ENCODE measurements around the gene TRABD2A. TPM values are rescaled to one million over a fixed set of nuclear protein-coding genes. Genes with fewer than 3 reads are reported as not detected.

The TRABD2A gene
- total and polyA plus RNA-seq, 9 of the 15 experiments (the other 6 are each of a cell fraction or from before 2014, with no cell fraction given): 0.07 to 0.45 (median 0.25) TPM

- TF ChIP-seq ARID3B (CRISPR knock-in tag; IDR thresholded peaks at IDR 0.05; ENCODE audit: borderline replicate concordance) (no peak), PHB2 (IDR thresholded peaks at IDR 0.05; ENCODE audit: low read depth) (no peak), KDM4B (IDR thresholded peaks at IDR 0.05; ENCODE audit: borderline replicate concordance in 2 of 2, low read depth in 1 of 2) (no peak), TFAM (CRISPR knock-in tag; conservative IDR thresholded peaks at IDR 0.05) (no peak), PML (IDR thresholded peaks at IDR 0.05; ENCODE audit: low read length) (no peak), STAG1 (CRISPR knock-in tag; IDR thresholded peaks at IDR 0.05; ENCODE audit: borderline replicate concordance) (no peak), BHLHE40 (IDR thresholded peaks at IDR 0.05; ENCODE audit: low read length) (no peak)
These were observed 18.9 kb downstream of the TRABD2A start (continued) for GRCh38 chr2:84862006-84862405.

GRCh38 chr2:84861539-84861938 lies 19.3 kb downstream of the TRABD2A start:
- Histone ChIP-seq H3K9ac (ENCODE audit: insufficient read depth in 1 of 2, low read depth in 2 of 2, low read length in 2 of 2) (no peak overlapping the region), H2AFZ (ENCODE audit: low read depth, low read length) (no peak overlapping the region), H4K20me1 (replicated peaks; ENCODE audit: control insufficient read depth, insufficient read depth, low read length) (no peaks in the 10 kb centered on the region; the same call in 1 of the 2 replicates), H3K9me1 (ENCODE audit: control insufficient read depth, insufficient read depth, low read length) (no peaks in the 10 kb centered on the region), H3K4me2 (ENCODE audit: insufficient read depth, low read length) (no peak overlapping the region), H3K4me1 (replicated peaks in 1 of 2; ENCODE audit: control insufficient read depth in 2 of 2, insufficient read depth in 2 of 2, low read length in 2 of 2) (peaks cover 0 to 7% of the 10 kb centered on the region in 2 experiments; a peak in 2 of 5 replicates), H3K27ac (ENCODE audit: extremely low read depth, low read depth, low read length) (no peak overlapping the region), H3K9me3 (replicated peaks; ENCODE audit: control insufficient read depth, insufficient read depth, low read depth, low read length) (no peaks in the 10 kb centered on the region), H3K36me3 (ENCODE audit: control insufficient read depth, insufficient read depth, low read length) (no peaks in the 10 kb centered on the region), H3K4me3 (no peak overlapping the region), H3K27me3 (ENCODE audit: control insufficient read depth in 2 of 2, insufficient read depth in 2 of 2, low read length in 2 of 2) (peaks cover 16 to 48% of the 10 kb centered on the region in 2 experiments), H3K79me2 (ENCODE audit: control insufficient read depth, insufficient read depth, low read length) (no peaks in the 10 kb centered on the region)
- BruUV-seq (replicated peaks): no TSS peak
- ChIA-PET CTCF (ENCODE audit: low intra/inter-chr PET ratio) (no interaction called here), POLR2A (interaction anchor here (0.6 to 1.2 kb wide), 3 partner anchors 9 to 978 kb away, joined by 3 to 5 read pairs (median 3); no protein-coding TSS in a partner anchor)
- ATAC-seq (no peak), DNase-seq (ENCODE audit: extremely low read depth in 1 of 4, low spot score in 3 of 4) (no peak), FAIRE-seq (no peak)
- intact Hi-C loops (cut with micrococcal nuclease) (loop anchor here (5.0 kb wide), 1 partner anchor 49 kb away; no protein-coding TSS in a partner anchor), in situ Hi-C loops (cut with MboI) (no loop called here)
- TF ChIP-seq ZFP1 (CRISPR knock-in tag; IDR thresholded peaks at IDR 0.05) (no peak), SPI1 (IDR thresholded peaks at IDR 0.05; ENCODE audit: borderline replicate concordance, low read depth, low read length) (no peak), ZNF444 (CRISPR knock-in tag; IDR thresholded peaks at IDR 0.05) (no peak), ZSCAN29 (IDR thresholded peaks at IDR 0.05) (no peak), MYC (IDR thresholded peaks at IDR 0.05; ENCODE audit: low read depth, low read length) (no peak), MYC (CRISPR knock-in tag; IDR thresholded peaks at IDR 0.05; ENCODE audit: borderline replicate concordance, low read depth) (no peak), HMGN3 (IDR thresholded peaks at IDR 0.05; ENCODE audit: borderline replicate concordance, extremely low read depth, insufficient read length, low read depth, low read length) (no peak), ZNF277 (CRISPR knock-in tag; IDR thresholded peaks at IDR 0.05; ENCODE audit: borderline replicate concordance) (no peak), GABPA (tag; conservative IDR thresholded peaks at IDR 0.05; ENCODE audit: low read depth) (no peak), SMARCA4 (IDR thresholded peaks at IDR 0.05) (no peak), NONO (IDR thresholded peaks at IDR 0.05; ENCODE audit: low read depth in 2 of 2, low read length in 1 of 2) (no peak), SAP30 (IDR thresholded peaks at IDR 0.05; ENCODE audit: borderline replicate concordance, insufficient read depth, low read depth, low read length, poor library complexity, severe bottlenecking) (no peak), GABPB1 (CRISPR knock-in tag; IDR thresholded peaks at IDR 0.05) (no peak)
- 0% methylated on average over 6 of the region's 6 CpGs for WGBS (ENCODE audit: insufficient coverage, low coverage, missing lambda C conversion rate)
